ENCODE results near the gene CRABP2. TPM values are rescaled to one million over a fixed set of nuclear protein-coding genes. Genes with fewer than 3 reads are reported as not detected.

The CRABP2 gene
- total and polyA plus RNA-seq, 2 of the 13 experiments (the other 11 are each of a cell fraction or from before 2014, with no cell fraction given), result 0.40 to 0.60 TPM

GRCh38 chr1:156662005-156662799 lies 43.2 kb downstream of the CRABP2 start (continued):
- TF ChIP-seq ZNF501 (CRISPR knock-in tag; IDR thresholded peaks at IDR 0.05) (no peak), PLSCR1 (CRISPR knock-in tag; IDR thresholded peaks at IDR 0.05; ENCODE audit: borderline replicate concordance) (no peak), SKIL (CRISPR knock-in tag; IDR thresholded peaks at IDR 0.05; ENCODE audit: borderline replicate concordance) (peak; percentile 60; the same call in 1 of the 2 replicates), GATAD2A (CRISPR knock-in tag; IDR thresholded peaks at IDR 0.05) (peak; percentile 53; the same call in 1 of the 2 replicates), THRA (CRISPR knock-in tag; IDR thresholded peaks at IDR 0.05; ENCODE audit: borderline replicate concordance) (peak; percentile 61; the same call in 1 of the 2 replicates), MIER3 (CRISPR knock-in tag; IDR thresholded peaks at IDR 0.05; ENCODE audit: borderline replicate concordance) (no peak), CREBL2 (CRISPR knock-in tag; IDR thresholded peaks at IDR 0.05; ENCODE audit: borderline replicate concordance) (no peak), FOXA1 (IDR thresholded peaks at IDR 0.05) (no peak), FOXA1 (CRISPR knock-in tag; IDR thresholded peaks at IDR 0.05) (no peak), ZSCAN29 (CRISPR knock-in tag; conservative IDR thresholded peaks at IDR 0.05) (no peak), PCBP1 (IDR thresholded peaks at IDR 0.05; ENCODE audit: borderline replicate concordance, low read depth, low read length) (no peak), RXRB (CRISPR knock-in tag; IDR thresholded peaks at IDR 0.05; ENCODE audit: borderline replicate concordance) (peak; percentile 42; the same call in 1 of the 2 replicates), KDM4B (CRISPR knock-in tag; IDR thresholded peaks at IDR 0.05) (no peak), PATZ1 (CRISPR knock-in tag; IDR thresholded peaks at IDR 0.05) (peak; percentile 56; the same call in 1 of the 2 replicates), SETDB1 (CRISPR knock-in tag; IDR thresholded peaks at IDR 0.05; ENCODE audit: borderline replicate concordance) (no peak), NFE2L2 (IDR thresholded peaks at IDR 0.05; ENCODE audit: low read length) (0 out of 2 replicates have a peak, but pooled peaks have one; percentile 41), NR2F6 (IDR thresholded peaks at IDR 0.05) (no peak), NR2F6 (CRISPR knock-in tag; IDR thresholded peaks at IDR 0.05) (peak; percentile 52), ZNF761 (CRISPR knock-in tag; conservative IDR thresholded peaks at IDR 0.05) (no peak), MYC (CRISPR knock-in tag; IDR thresholded peaks at IDR 0.05; ENCODE audit: borderline replicate concordance) (no peak), MAX (IDR thresholded peaks at IDR 0.05) (no peak)
- TF ChIP-seq, protein P1, sequence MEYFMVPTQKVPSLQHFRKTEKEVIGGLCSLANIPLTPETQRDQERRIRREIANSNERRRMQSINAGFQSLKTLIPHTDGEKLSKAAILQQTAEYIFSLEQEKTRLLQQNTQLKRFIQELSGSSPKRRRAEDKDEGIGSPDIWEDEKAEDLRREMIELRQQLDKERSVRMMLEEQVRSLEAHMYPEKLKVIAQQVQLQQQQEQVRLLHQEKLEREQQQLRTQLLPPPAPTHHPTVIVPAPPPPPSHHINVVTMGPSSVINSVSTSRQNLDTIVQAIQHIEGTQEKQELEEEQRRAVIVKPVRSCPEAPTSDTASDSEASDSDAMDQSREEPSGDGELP (IDR thresholded peaks at IDR 0.05; ENCODE audit: borderline replicate concordance, low read depth), result peak; percentile 48
